Measurements from ENCODE around the gene CALCB. TPM values are rescaled to one million over a fixed set of nuclear protein-coding genes. Genes with fewer than 3 reads are reported as not detected.
"Not testable (repeated sequence)": the region's sequence is repeated elsewhere in the genome, so short reads cannot be mapped to it uniquely, and the experiment has no call there.

The CALCB gene
- polyA plus RNA-seq, 1 donor from 2014 or later, result not detected

DNA sequence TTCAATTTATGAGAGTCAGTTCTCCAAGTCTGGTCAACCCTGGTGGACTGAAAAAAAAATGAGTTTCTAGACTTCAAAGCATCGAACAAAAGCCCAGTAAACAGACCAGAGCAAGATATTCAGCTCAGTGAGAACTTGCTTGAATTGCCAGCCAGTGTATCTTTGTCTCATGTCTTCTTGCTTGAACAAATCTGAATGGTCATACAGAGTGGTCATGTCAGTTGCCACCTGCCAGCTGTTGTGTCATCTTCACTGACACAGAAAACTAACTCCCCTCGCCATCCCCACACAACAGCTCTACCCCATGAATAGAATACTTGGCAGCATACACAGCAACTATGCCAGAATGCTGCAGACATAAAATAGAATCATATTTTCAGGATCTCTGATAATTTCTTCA is 27.5 kb upstream of the CALCB start:
- H3F3A ChIP-seq (ENCODE audit: insufficient read depth, low read length, poor library complexity, severe bottlenecking), result no peaks in the 10 kb centered on the region
- no peaks in the 10 kb centered on the region for H4K20me1 ChIP-seq (ENCODE audit: insufficient read depth)
- TF ChIP-seq SMC3 (conservative IDR thresholded peaks at IDR 0.05; ENCODE audit: poor library complexity) (no peak), EP300 (conservative IDR thresholded peaks at IDR 0.05; ENCODE audit: poor library complexity, severe bottlenecking) (no peak), EZH2 (IDR thresholded peaks at IDR 0.05; ENCODE audit: borderline replicate concordance, insufficient read depth, low read length, poor library complexity, severe bottlenecking) (no peak), POLR2AphosphoS5 (IDR thresholded peaks at IDR 0.05) (no peak), MXI1 (conservative IDR thresholded peaks at IDR 0.05; ENCODE audit: poor library complexity, severe bottlenecking) (no peak), RAD21 (conservative IDR thresholded peaks at IDR 0.05) (no peak), TAF1 (IDR thresholded peaks at IDR 0.05; ENCODE audit: low read depth) (no peak)
- TF ChIP-seq, protein P1, sequence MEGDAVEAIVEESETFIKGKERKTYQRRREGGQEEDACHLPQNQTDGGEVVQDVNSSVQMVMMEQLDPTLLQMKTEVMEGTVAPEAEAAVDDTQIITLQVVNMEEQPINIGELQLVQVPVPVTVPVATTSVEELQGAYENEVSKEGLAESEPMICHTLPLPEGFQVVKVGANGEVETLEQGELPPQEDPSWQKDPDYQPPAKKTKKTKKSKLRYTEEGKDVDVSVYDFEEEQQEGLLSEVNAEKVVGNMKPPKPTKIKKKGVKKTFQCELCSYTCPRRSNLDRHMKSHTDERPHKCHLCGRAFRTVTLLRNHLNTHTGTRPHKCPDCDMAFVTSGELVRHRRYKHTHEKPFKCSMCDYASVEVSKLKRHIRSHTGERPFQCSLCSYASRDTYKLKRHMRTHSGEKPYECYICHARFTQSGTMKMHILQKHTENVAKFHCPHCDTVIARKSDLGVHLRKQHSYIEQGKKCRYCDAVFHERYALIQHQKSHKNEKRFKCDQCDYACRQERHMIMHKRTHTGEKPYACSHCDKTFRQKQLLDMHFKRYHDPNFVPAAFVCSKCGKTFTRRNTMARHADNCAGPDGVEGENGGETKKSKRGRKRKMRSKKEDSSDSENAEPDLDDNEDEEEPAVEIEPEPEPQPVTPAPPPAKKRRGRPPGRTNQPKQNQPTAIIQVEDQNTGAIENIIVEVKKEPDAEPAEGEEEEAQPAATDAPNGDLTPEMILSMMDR (IDR thresholded peaks at IDR 0.05; ENCODE audit: poor library complexity, severe bottlenecking), result no peak
- no peak overlapping the region for H3K4me2 ChIP-seq (ENCODE audit: low read length)
- no peak overlapping the region for H3K27ac ChIP-seq (ENCODE audit: low read length)
- no peaks in the 10 kb centered on the region for H3K27me3 ChIP-seq (ENCODE audit: insufficient read depth, low read depth, low read length)
- no peak overlapping the region for H2AFZ ChIP-seq (ENCODE audit: low read depth, low read length)
- no peaks in the 10 kb centered on the region for H3K9me2 ChIP-seq (ENCODE audit: insufficient read depth, low read length)
- no peaks in the 10 kb centered on the region for H3K36me3 ChIP-seq (ENCODE audit: insufficient read depth, low read length)
- no peaks in the 10 kb centered on the region for H3K9me3 ChIP-seq (ENCODE audit: low read length)
- no peaks in the 10 kb centered on the region for H3K79me2 ChIP-seq (replicated peaks; ENCODE audit: insufficient read depth, low read length)
- no peak overlapping the region for H3K4me3 ChIP-seq (ENCODE audit: low read length)
- no peak overlapping the region for H3K9ac ChIP-seq (ENCODE audit: low read length)

DNA sequence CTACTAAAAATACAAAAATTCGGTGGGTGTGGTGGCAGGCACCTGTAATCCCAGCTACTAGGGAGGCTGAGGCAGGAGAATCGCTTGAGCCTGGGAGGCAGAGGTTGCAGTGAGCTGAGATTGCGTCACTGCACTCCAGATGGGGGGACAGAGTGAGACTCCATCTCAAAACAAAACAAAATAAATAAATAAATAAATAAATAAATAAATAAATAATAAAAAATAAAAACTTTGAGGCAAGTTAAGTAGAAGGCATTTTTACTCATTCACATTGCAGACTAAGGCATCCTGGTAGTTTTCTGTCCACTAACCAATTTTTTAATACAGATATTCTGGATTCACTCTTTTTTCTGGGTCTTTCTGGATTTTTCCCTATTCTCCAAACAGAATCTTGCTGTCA is 26.7 kb upstream of the CALCB start:
- not testable (repeated sequence) for H4K20me1 ChIP-seq (ENCODE audit: insufficient read depth); H3K79me2 ChIP-seq (replicated peaks; ENCODE audit: insufficient read depth, low read length); H2AFZ ChIP-seq (ENCODE audit: low read depth, low read length); H3F3A ChIP-seq (ENCODE audit: insufficient read depth, low read length, poor library complexity, severe bottlenecking); H3K9ac ChIP-seq (ENCODE audit: low read length); H3K27ac ChIP-seq (ENCODE audit: low read length); H3K4me3 ChIP-seq (ENCODE audit: low read length); H3K4me2 ChIP-seq (ENCODE audit: low read length); H3K9me2 ChIP-seq (ENCODE audit: insufficient read depth, low read length); H3K9me3 ChIP-seq (ENCODE audit: low read length); H3K36me3 ChIP-seq (ENCODE audit: insufficient read depth, low read length); H3K27me3 ChIP-seq (ENCODE audit: insufficient read depth, low read depth, low read length)

DNA sequence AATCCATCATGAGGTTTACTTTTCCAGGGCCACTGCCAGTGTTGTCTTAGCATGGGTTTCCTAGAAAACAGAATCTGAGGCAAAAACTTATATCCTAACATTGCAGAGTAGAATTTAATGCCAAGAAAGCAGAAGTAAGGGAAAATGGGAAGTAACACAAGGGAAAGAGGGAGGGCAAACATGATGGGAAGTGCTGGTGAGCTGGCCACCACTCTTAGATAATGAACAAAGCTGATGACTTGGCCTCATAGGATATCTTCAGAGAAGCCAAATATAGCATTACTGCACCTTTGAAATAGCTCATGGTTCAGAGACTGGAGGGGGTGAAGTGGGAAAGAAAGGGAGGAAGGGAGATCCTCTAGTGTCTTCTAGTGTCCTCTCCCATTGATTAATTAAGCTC is 24.8 kb upstream of the CALCB start:
- no peaks in the 10 kb centered on the region for H3K9me2 ChIP-seq (ENCODE audit: insufficient read depth, low read length)
- TF ChIP-seq MXI1 (conservative IDR thresholded peaks at IDR 0.05; ENCODE audit: poor library complexity, severe bottlenecking), result no peak
- no peak for TF ChIP-seq POLR2AphosphoS5 (IDR thresholded peaks at IDR 0.05)
- TF ChIP-seq, protein P1 (IDR thresholded peaks at IDR 0.05; ENCODE audit: poor library complexity, severe bottlenecking), result no peak
- no peak for TF ChIP-seq TAF1 (IDR thresholded peaks at IDR 0.05; ENCODE audit: low read depth)
- TF ChIP-seq, protein P2, sequence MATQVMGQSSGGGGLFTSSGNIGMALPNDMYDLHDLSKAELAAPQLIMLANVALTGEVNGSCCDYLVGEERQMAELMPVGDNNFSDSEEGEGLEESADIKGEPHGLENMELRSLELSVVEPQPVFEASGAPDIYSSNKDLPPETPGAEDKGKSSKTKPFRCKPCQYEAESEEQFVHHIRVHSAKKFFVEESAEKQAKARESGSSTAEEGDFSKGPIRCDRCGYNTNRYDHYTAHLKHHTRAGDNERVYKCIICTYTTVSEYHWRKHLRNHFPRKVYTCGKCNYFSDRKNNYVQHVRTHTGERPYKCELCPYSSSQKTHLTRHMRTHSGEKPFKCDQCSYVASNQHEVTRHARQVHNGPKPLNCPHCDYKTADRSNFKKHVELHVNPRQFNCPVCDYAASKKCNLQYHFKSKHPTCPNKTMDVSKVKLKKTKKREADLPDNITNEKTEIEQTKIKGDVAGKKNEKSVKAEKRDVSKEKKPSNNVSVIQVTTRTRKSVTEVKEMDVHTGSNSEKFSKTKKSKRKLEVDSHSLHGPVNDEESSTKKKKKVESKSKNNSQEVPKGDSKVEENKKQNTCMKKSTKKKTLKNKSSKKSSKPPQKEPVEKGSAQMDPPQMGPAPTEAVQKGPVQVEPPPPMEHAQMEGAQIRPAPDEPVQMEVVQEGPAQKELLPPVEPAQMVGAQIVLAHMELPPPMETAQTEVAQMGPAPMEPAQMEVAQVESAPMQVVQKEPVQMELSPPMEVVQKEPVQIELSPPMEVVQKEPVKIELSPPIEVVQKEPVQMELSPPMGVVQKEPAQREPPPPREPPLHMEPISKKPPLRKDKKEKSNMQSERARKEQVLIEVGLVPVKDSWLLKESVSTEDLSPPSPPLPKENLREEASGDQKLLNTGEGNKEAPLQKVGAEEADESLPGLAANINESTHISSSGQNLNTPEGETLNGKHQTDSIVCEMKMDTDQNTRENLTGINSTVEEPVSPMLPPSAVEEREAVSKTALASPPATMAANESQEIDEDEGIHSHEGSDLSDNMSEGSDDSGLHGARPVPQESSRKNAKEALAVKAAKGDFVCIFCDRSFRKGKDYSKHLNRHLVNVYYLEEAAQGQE (IDR thresholded peaks at IDR 0.05; ENCODE audit: borderline replicate concordance), result no peak
- TF ChIP-seq RAD21 (conservative IDR thresholded peaks at IDR 0.05), result no peak
- no peak for TF ChIP-seq EP300 (conservative IDR thresholded peaks at IDR 0.05; ENCODE audit: poor library complexity, severe bottlenecking)
- no peak for TF ChIP-seq SMC3 (conservative IDR thresholded peaks at IDR 0.05; ENCODE audit: poor library complexity)
- no peak for TF ChIP-seq EZH2 (IDR thresholded peaks at IDR 0.05; ENCODE audit: borderline replicate concordance, insufficient read depth, low read length, poor library complexity, severe bottlenecking)

More for the DNA sequence above, 24.8 kb upstream of the CALCB start:
- Histone ChIP-seq H3K36me3 (ENCODE audit: insufficient read depth, low read length) (no peaks in the 10 kb centered on the region), H3K27ac (ENCODE audit: low read length) (no peak overlapping the region), H3K79me2 (replicated peaks; ENCODE audit: insufficient read depth, low read length) (no peaks in the 10 kb centered on the region), H3K27me3 (ENCODE audit: insufficient read depth, low read depth, low read length) (no peaks in the 10 kb centered on the region), H3K9me3 (ENCODE audit: low read length) (no peaks in the 10 kb centered on the region), H3K4me3 (ENCODE audit: low read length) (no peak overlapping the region), H4K20me1 (ENCODE audit: insufficient read depth) (no peaks in the 10 kb centered on the region), H3K4me2 (ENCODE audit: low read length) (no peak overlapping the region), H2AFZ (ENCODE audit: low read depth, low read length) (no peak overlapping the region), H3F3A (ENCODE audit: insufficient read depth, low read length, poor library complexity, severe bottlenecking) (no peaks in the 10 kb centered on the region), H3K9ac (ENCODE audit: low read length) (no peak overlapping the region)

All from neural cell (in vitro differentiated cells).